Stimulated activated CD4-positive, alpha-beta T cell treated with anti-CD3 and anti-CD28 coated beads, Interleukin-1b, Interleukin-23, amount 100 ng/mL, for 24 hours (primary cell): ENCODE measurements around the gene CHFR.
"Not testable (repeated sequence)": the region's sequence is repeated elsewhere in the genome, so short reads cannot be mapped to it uniquely, and the experiment has no call there.

Experiments
- DNase-seq, 4 experiments: peaks; one replicate each; pipeline ENCODE4 v3.0.0-alpha.2; 2020; ENCODE audit warnings: low read depth in 4 of 4, low spot score in 1 of 4

The CHFR gene

GRCh38 chr12:132874620-132875019, 12.8 kb downstream of the CHFR start:
- DNase-seq: not testable (repeated sequence)

- DNase-seq: no peak
Measured at GRCh38 chr12:132874175-132874574, 13.2 kb downstream of the CHFR start.

GRCh38 chr12:132873724-132874123, 13.7 kb downstream of the CHFR start:
- no peak for DNase-seq

- DNase-seq: no peak
Measured at GRCh38 chr12:132872975-132873421, 14.4 kb downstream of the CHFR start.

- DNase-seq: no peak
Measured at GRCh38 chr12:132872073-132872855, 15.1 kb downstream of the CHFR start.

GRCh38 chr12:132869551-132869950, 17.9 kb downstream of the CHFR start:
- no peak for DNase-seq

GRCh38 chr12:132866251-132866828, 21.1 kb downstream of the CHFR start:
- no peak for DNase-seq

GRCh38 chr12:132861558-132861957, 25.8 kb downstream of the CHFR start:
- no peak for DNase-seq

- no peak for DNase-seq
Measured at GRCh38 chr12:132858718-132859266, 28.6 kb downstream of the CHFR start.

GRCh38 chr12:132857019-132857418, 30.4 kb downstream of the CHFR start:
- not testable (repeated sequence) for DNase-seq

- no peak for DNase-seq
Measured at GRCh38 chr12:132856581-132856980, 30.8 kb downstream of the CHFR start.

GRCh38 chr12:132855211-132855610, 32.2 kb downstream of the CHFR start:
- not testable (repeated sequence) for DNase-seq

GRCh38 chr12:132853285-132854092, 33.9 kb downstream of the CHFR start:
- no peak for DNase-seq

- DNase-seq: no peak
Measured at GRCh38 chr12:132852496-132852895, 34.9 kb downstream of the CHFR start.

- no peak for DNase-seq
Measured at GRCh38 chr12:132851465-132851864, 35.9 kb downstream of the CHFR start.

GRCh38 chr12:132850291-132850690, 37.1 kb downstream of the CHFR start:
- no peak for DNase-seq

GRCh38 chr12:132848521-132848920, 38.9 kb downstream of the CHFR start:
- DNase-seq: no peak

- no peak for DNase-seq
Measured at GRCh38 chr12:132847363-132848356, 39.7 kb downstream of the CHFR start.

GRCh38 chr12:132844681-132845080, 42.7 kb downstream of the CHFR start:
- DNase-seq: not testable (repeated sequence)

- no peak for DNase-seq
Measured at GRCh38 chr12:132842449-132843045, 44.9 kb downstream of the CHFR start.
